GM19239 (cell line): ENCODE data around the gene MCFD2.

Source experiments
- DNase-seq: peaks from one replicate; pipeline ENCODE4 v3.0.0; 2011; ENCODE audit warnings: low spot score; ENCODE audit not compliant: insufficient read length
- FAIRE-seq: peaks from 2 replicates; lab custom pipeline; 2011; peaks lifted over from hg19 to GRCh38; lab: Jason Lieb, UNC

MCFD2 gene

GRCh38 chr2:46854260-46854659, 61.3 kb downstream of the MCFD2 start:
- FAIRE-seq, result no peak
- no peak for DNase-seq

GRCh38 chr2:46852598-46852997, 63.0 kb downstream of the MCFD2 start:
- no peak for DNase-seq

GRCh38 chr2:46852124-46852523, 63.5 kb downstream of the MCFD2 start:
- FAIRE-seq, result no peak
- DNase-seq, result no peak

More at GRCh38 chr2:46852598-46852997, 63.0 kb downstream of the MCFD2 start:
- FAIRE-seq, result no peak
